Measurements from ENCODE around the gene PTPRF.

DNA sequence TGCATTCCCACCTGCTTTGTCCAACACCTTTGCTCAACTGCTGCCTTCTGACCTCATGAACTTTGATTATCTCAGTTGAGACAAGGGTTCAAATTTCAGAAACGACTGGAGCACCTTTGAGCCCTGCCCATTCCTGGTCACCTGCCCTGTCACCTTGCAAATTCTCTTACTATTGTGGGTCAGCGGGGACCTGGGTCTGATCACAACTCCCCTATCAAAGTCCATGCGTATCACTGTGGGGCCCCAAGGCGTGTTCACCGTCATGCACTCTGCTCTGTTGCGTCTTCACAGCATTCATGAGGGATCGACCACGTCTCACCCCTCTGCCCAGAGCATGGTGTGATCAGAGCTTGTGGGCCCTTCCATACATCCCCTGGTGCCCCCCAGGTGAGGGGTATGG, 12.9 kb downstream of the PTPRF start:
- TF ChIP-seq GATA3 (IDR thresholded peaks at IDR 0.05; ENCODE audit: low read depth, low read length): no peak
- TF ChIP-seq GATA2 (IDR thresholded peaks at IDR 0.05; ENCODE audit: low read depth, low read length): no peak

Data from SH-SY5Y (cell line).